ENCODE measurements around the gene FAM20C. TPM values are rescaled to one million over a fixed set of nuclear protein-coding genes. Genes with fewer than 3 reads are reported as not detected.

The FAM20C gene
- total and polyA plus RNA-seq, 10 of the 15 experiments (the other 5 are each of a cell fraction or from before 2014, with no cell fraction given) = 0.44 TPM; not detected in 9

DNA sequence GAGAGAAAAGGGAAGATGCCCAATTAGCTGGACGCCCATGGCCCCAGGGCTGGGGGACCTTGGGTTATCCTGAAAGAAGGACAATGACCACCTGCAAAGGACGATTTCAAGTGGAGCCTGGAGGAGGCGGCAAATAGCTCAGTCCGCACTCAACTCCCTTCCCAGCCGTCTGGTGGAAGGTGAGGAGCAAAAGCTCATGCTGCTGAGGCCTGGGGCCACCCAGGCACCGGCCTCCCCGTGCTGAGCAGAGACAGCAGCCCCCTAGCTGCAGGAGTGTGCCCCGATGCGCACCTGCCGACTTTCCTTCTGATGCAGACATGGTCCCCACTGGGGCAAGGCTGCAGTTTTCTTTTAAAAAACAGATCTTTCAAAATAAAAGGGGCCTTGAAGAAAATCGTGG lies 7.9 kb downstream of the FAM20C start (continued):
- TF ChIP-seq, protein P1, sequence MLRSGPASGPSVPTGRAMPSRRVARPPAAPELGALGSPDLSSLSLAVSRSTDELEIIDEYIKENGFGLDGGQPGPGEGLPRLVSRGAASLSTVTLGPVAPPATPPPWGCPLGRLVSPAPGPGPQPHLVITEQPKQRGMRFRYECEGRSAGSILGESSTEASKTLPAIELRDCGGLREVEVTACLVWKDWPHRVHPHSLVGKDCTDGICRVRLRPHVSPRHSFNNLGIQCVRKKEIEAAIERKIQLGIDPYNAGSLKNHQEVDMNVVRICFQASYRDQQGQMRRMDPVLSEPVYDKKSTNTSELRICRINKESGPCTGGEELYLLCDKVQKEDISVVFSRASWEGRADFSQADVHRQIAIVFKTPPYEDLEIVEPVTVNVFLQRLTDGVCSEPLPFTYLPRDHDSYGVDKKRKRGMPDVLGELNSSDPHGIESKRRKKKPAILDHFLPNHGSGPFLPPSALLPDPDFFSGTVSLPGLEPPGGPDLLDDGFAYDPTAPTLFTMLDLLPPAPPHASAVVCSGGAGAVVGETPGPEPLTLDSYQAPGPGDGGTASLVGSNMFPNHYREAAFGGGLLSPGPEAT (IDR thresholded peaks at IDR 0.05; ENCODE audit: low read depth) = no peak
- TF ChIP-seq ETV6 (conservative IDR thresholded peaks at IDR 0.05 in 1 of 2, IDR thresholded peaks at IDR 0.05 in 1 of 2; ENCODE audit: borderline replicate concordance in 1 of 2, low read depth in 1 of 2) = no peak
- no peak for TF ChIP-seq MTA3 (IDR thresholded peaks at IDR 0.05; ENCODE audit: borderline replicate concordance, low read length)

DNA sequence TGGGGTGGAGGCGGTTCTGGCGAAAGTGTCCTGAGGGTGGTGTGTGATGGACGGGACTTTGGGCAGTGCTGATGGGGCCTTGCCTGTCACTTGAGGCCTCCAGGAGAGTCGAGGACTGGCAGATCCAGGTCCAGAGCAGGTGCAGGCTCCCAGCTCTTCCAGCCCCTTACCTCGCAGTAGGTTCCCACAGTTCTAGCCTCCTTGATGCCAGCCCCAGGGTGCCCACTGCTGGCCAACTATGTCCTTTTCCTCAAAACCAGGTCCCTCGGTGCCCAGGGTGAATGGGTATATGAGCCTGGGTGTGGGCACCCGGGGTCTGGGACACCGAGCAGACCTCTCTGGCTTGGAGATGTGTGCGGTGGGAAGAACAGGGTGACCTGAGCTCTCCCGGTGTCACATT lies 8.3 kb downstream of the FAM20C start:
- in situ Hi-C loops (cut with MboI) (no loop called here), intact Hi-C loops (cut with micrococcal nuclease; ENCODE audit: unreplicated experiment) (no loop called here)
- ATAC-seq (no peak), FAIRE-seq (no peak), DNase-seq (ENCODE audit: low read depth, low spot score) (no peak)
- ChIA-PET CTCF (no interaction called here), RAD21 (ENCODE audit: unreplicated experiment) (no interaction called here), POLR2A (no interaction called here), SMC1A (ENCODE audit: uncharacterized antibody, unreplicated experiment) (no interaction called here)
- Histone ChIP-seq H3K4me1 (ENCODE audit: control insufficient read depth, insufficient read depth, low read length) (no peaks in the 10 kb centered on the region), H3K27ac (ENCODE audit: control insufficient read depth, insufficient read depth) (no peak overlapping the region), H2AFZ (ENCODE audit: control insufficient read depth, low read depth, low read length) (no peak overlapping the region), H4K20me1 (ENCODE audit: control insufficient read depth, insufficient read depth) (no peaks in the 10 kb centered on the region), H3K4me2 (ENCODE audit: control insufficient read depth, insufficient read depth) (no peak overlapping the region), H3K9ac (ENCODE audit: control insufficient read depth, insufficient read depth, low read length) (no peak overlapping the region), H3K79me2 (ENCODE audit: control insufficient read depth, insufficient read depth, low read length) (no peaks in the 10 kb centered on the region), H3K36me3 (ENCODE audit: control insufficient read depth in 2 of 2, insufficient read depth in 2 of 2, low read length in 1 of 2) (no peaks in the 10 kb centered on the region), H3K27me3 (replicated peaks in 1 of 2; ENCODE audit: control insufficient read depth in 2 of 2, insufficient read depth in 2 of 2, low read length in 1 of 2) (no peaks in the 10 kb centered on the region), H3K4me3 (no peak overlapping the region), H3K9me3 (replicated peaks; ENCODE audit: control insufficient read depth, insufficient read depth, low read length) (peaks cover 2% of the 10 kb centered on the region; the same call in 1 of the 3 replicates)
- WGBS (ENCODE audit: insufficient coverage, insufficient replicate concordance, low lambda C conversion rate, missing lambda C conversion rate) = 31% methylated on average over 10 of the region's 10 CpGs
- BruUV-seq (replicated peaks) = no TSS peak
- TF ChIP-seq HDAC2 (IDR thresholded peaks at IDR 0.05) (no peak), TCF7 (IDR thresholded peaks at IDR 0.05; ENCODE audit: borderline replicate concordance) (no peak), CBX3 (IDR thresholded peaks at IDR 0.05; ENCODE audit: borderline replicate concordance, low read depth) (no peak), STAT3 (IDR thresholded peaks at IDR 0.05; ENCODE audit: low read depth, low read length) (no peak), SPI1 (IDR thresholded peaks at IDR 0.05; ENCODE audit: borderline replicate concordance, insufficient read depth, low read depth, low read length) (no peak), ESRRA (IDR thresholded peaks at IDR 0.05; ENCODE audit: low read length) (no peak), YBX1 (IDR thresholded peaks at IDR 0.05) (no peak), ZZZ3 (IDR thresholded peaks at IDR 0.05; ENCODE audit: control insufficient read depth, insufficient read length, low read depth) (no peak)
- TF ChIP-seq, protein P2, sequence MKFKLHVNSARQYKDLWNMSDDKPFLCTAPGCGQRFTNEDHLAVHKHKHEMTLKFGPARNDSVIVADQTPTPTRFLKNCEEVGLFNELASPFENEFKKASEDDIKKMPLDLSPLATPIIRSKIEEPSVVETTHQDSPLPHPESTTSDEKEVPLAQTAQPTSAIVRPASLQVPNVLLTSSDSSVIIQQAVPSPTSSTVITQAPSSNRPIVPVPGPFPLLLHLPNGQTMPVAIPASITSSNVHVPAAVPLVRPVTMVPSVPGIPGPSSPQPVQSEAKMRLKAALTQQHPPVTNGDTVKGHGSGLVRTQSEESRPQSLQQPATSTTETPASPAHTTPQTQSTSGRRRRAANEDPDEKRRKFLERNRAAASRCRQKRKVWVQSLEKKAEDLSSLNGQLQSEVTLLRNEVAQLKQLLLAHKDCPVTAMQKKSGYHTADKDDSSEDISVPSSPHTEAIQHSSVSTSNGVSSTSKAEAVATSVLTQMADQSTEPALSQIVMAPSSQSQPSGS (IDR thresholded peaks at IDR 0.05; ENCODE audit: low read length) = no peak
- TF ChIP-seq, protein P3, sequence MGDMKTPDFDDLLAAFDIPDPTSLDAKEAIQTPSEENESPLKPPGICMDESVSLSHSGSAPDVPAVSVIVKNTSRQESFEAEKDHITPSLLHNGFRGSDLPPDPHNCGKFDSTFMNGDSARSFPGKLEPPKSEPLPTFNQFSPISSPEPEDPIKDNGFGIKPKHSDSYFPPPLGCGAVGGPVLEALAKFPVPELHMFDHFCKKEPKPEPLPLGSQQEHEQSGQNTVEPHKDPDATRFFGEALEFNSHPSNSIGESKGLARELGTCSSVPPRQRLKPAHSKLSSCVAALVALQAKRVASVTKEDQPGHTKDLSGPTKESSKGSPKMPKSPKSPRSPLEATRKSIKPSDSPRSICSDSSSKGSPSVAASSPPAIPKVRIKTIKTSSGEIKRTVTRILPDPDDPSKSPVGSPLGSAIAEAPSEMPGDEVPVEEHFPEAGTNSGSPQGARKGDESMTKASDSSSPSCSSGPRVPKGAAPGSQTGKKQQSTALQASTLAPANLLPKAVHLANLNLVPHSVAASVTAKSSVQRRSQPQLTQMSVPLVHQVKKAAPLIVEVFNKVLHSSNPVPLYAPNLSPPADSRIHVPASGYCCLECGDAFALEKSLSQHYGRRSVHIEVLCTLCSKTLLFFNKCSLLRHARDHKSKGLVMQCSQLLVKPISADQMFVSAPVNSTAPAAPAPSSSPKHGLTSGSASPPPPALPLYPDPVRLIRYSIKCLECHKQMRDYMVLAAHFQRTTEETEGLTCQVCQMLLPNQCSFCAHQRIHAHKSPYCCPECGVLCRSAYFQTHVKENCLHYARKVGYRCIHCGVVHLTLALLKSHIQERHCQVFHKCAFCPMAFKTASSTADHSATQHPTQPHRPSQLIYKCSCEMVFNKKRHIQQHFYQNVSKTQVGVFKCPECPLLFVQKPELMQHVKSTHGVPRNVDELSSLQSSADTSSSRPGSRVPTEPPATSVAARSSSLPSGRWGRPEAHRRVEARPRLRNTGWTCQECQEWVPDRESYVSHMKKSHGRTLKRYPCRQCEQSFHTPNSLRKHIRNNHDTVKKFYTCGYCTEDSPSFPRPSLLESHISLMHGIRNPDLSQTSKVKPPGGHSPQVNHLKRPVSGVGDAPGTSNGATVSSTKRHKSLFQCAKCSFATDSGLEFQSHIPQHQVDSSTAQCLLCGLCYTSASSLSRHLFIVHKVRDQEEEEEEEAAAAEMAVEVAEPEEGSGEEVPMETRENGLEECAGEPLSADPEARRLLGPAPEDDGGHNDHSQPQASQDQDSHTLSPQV (IDR thresholded peaks at IDR 0.05) = no peak
- TF ChIP-seq, protein P4, sequence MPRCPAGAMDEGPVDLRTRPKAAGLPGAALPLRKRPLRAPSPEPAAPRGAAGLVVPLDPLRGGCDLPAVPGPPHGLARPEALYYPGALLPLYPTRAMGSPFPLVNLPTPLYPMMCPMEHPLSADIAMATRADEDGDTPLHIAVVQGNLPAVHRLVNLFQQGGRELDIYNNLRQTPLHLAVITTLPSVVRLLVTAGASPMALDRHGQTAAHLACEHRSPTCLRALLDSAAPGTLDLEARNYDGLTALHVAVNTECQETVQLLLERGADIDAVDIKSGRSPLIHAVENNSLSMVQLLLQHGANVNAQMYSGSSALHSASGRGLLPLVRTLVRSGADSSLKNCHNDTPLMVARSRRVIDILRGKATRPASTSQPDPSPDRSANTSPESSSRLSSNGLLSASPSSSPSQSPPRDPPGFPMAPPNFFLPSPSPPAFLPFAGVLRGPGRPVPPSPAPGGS (IDR thresholded peaks at IDR 0.05; ENCODE audit: borderline replicate concordance, insufficient read depth, low read depth, low read length, poor library complexity, severe bottlenecking) = no peak
- TF ChIP-seq, protein P5, sequence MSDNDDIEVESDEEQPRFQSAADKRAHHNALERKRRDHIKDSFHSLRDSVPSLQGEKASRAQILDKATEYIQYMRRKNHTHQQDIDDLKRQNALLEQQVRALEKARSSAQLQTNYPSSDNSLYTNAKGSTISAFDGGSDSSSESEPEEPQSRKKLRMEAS (IDR thresholded peaks at IDR 0.05; ENCODE audit: low read depth, low read length) = no peak
